D721Med (cell line): ENCODE measurements around the gene LRFN3.
A peak's percentile ranks its signal among the peaks of the same experiment; 100 is the strongest.

ENCODE experiments used
- DNase-seq: peaks from one replicate; pipeline ENCODE4 v3.0.0; 2011; ENCODE audit warnings: low spot score; ENCODE audit not compliant: insufficient read length
- FAIRE-seq: peaks from 2 replicates; lab custom pipeline; 2011; peaks lifted over from hg19 to GRCh38; lab: Jason Lieb, UNC
- CTCF ChIP-seq: IDR thresholded peaks from 2 replicates; pipeline ENCODE4 v1.5.1; 2012; ENCODE audit warnings: mild to moderate bottlenecking, control low read depth; ENCODE audit not compliant: insufficient read depth; ENCODE audit errors: missing control alignments

LRFN3 gene

DNA sequence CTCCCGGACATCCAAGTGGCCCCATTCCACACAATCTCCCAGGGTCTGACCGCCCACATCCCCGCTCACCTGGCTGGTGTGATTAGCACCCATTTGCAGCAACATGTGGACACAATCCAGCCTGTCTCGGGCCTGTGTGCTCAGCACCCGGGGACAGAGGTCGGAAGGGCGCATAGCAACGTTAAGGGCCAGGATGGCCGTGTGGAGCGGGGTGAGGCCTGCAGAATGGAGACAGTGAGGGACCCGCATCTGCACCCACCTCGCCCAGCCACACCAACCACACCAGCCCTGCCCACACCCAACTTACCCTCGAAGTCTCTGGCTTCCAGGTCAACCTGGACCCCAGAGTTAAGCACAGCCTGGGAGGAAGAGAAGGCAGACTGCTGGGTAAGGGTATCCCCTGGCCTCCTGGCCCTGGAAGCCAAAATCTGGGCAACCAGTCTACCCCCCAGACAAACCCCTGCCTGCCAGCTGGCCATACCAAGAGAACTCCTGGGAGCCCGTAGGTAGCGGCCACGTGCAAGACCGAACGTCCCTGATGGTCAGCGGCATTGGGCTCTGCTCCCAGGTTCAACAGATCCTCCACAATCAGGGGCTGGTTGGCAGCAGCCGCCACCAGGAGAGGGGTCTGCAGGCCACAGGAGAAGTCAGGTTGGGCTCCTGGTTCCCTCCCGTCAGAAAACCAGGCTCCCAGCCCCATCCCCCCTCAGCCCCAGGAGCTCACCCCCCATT, 40.1 kb upstream of the LRFN3 start:
- DNase-seq (no peak), FAIRE-seq (no peak)
- no peak for TF ChIP-seq CTCF

DNA sequence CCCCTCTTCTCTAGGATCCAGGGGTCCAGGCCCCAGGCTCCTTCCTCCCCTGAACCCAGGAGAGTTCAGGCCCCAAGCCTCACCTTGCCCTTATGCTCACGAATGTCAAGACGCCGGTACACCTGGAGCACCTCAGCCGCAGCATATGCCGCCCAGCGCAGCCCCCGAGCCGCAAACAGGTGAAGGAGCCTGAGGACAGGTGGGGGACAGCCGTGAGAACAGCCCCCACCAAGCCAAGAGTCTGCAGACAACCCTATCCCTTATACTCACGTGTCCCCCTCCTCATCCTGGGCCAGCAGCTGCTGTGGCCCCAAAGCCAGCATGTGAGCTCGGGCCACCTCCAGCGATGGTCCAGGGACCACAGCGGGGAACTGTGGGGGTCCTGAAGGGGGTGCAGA, 39.5 kb upstream of the LRFN3 start:
- no peak for TF ChIP-seq CTCF
- DNase-seq: no peak
- no peak for FAIRE-seq

DNA sequence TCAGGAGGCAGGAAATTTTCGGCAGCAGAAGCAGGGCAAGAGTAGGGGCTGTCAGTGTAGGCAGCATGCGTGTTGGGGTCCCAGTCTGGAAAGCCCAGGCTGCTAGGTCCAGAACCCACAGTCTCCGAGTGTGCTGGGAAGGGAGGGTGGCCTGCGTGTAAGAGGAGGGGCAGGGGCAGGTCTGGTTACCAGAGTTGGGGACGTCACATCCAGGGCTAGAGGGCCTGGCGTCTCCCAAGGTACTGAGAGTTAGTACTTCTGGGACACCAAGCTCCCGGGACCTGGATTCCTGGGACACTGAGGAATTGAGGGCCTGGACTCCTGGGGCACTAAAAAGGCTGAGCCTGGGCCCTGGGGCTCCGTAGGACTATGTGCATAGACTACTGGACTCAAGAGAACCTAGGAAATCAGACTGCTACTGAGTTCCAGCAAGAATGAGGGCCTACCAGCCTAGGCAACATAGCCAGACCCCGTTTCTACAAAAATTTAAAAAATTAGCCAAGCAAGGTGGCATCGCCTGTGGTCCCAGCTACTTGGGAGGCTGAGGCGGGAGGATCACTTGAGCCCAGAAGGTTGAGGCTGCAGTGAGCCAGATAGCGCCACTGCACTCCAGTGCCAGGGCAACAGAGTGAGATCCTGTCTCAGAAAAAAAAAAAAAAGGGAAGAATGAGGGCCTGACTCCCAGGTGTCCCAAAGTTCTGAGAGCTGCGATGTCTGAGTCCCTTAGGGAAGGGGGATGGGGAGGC, 38.3 kb upstream of the LRFN3 start:
- DNase-seq: no peak
- TF ChIP-seq CTCF: no peak
- FAIRE-seq: no peak

DNA sequence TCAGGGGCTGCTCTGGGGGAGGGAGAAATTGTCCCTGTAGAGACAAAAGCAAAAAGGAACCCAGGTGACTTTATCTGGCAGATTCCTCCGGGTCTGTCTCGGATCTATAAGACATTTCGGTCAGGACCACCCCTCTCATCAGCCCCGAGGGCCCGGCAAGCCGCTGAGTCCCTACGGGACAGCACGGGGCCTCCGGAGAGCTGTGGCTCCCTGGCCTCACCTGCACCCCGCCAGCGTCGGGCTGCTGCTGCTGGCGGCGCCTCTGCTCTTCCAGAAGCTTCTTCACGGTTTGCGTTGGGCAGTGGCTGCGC, 37.7 kb upstream of the LRFN3 start:
- DNase-seq: no peak
- FAIRE-seq: no peak
- TF ChIP-seq CTCF: no peak

DNA sequence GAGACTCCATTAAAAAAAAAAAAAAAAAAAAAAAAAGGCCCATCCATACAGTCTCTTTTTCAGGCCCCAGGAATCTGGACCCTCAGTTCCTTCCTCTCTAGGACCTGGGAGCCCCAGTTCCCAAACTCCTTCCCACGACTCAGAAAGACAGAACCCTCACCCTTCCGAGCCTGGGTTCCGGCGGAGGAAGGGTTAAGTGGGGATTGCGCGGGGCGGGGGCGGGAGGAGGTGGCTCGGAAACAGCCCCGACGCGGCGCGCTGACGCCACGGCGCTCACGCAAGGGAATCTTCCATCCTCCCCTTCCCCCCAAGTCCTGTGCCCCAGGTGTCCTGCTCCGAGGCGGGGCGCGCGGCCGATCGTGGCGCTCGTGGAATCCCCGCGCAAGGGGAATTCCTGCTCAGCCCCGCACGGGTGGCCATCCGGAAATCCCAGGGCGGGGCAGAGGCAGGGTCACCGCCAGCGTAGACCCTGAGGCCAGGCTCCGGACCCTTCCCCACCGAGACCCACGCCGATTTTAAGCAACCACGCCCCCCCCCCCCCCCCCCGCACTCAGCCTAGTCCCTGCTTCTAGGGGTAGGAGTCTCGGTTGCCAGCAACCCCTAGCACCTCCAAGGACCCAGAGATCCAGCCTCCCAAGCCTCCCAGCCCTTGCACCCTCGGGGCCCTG, 36.5 kb upstream of the LRFN3 start:
- peak; percentile 87 for DNase-seq
- FAIRE-seq: no peak
- TF ChIP-seq CTCF: no peak

- FAIRE-seq (no peak), DNase-seq (no peak)
Measured at GRCh38 chr19:35901055-35901644, 35.0 kb upstream of the LRFN3 start.

More at GRCh38 chr19:35901055-35901644, 35.0 kb upstream of the LRFN3 start:
- no peak for TF ChIP-seq CTCF
